WTC11 (cell line): Measurements from ENCODE around the gene NFIX. TPM values are rescaled to one million over a fixed set of nuclear protein-coding genes. Genes with fewer than 3 reads are reported as not detected.

ENCODE experiments used
- ATAC-seq: fragments of 200-7000 bp; cut with Tn5 transposase; 2 replicates; pipeline ENCODE4 v1.10.0; 2021; ENCODE audit warnings: mild to moderate bottlenecking, moderate library complexity
- CTCF ChIA-PET: fragments of 300-600 bp; sonication (Branson Sonifier 250); formaldehyde crosslinking; loops from one replicate; lab custom pipeline; 2021; ENCODE audit warnings: antibody characterized with exemption; lab: Charles Lee
- POLR2A ChIA-PET: fragments of 350-600 bp; sonication (Branson Sonifier 250); formaldehyde crosslinking; loops from one replicate; lab custom pipeline; 2021; ENCODE audit warnings: antibody characterized with exemption; lab: Charles Lee
- DNase-seq: peaks from one replicate; pipeline ENCODE4 v3.0.0; 2021; ENCODE audit warnings: low spot score
- H3K27ac Mint-ChIP-seq: 2 replicates; pipeline ENCODE4 v1.8.0; 2021; ENCODE audit warnings: mixed read lengths
- H3K27me3 Mint-ChIP-seq: 2 replicates; pipeline ENCODE4 v1.8.0; 2021; ENCODE audit warnings: low read depth, mild to moderate bottlenecking, moderate library complexity, mixed read lengths
- H3K36me3 Mint-ChIP-seq: 2 replicates; pipeline ENCODE4 v1.8.0; 2021; ENCODE audit warnings: mixed read lengths
- H3K4me1 Mint-ChIP-seq: 2 replicates; pipeline ENCODE4 v1.8.0; 2022; ENCODE audit warnings: mixed read lengths
- H3K4me3 Mint-ChIP-seq: 2 replicates; pipeline ENCODE4 v1.8.0; 2021; ENCODE audit warnings: mild to moderate bottlenecking, moderate library complexity, mixed read lengths
- H3K9me3 Mint-ChIP-seq: 2 replicates; pipeline ENCODE4 v1.8.0; 2021; ENCODE audit warnings: mixed read lengths
- CREM ChIP-seq: sonication (generic); formaldehyde crosslinking; IDR thresholded peaks from 2 replicates; pipeline ENCODE4 v1.8.1; 2022; ENCODE audit warnings: mild to moderate bottlenecking, missing genetic modification reagents, moderate library complexity
- FOXK1 ChIP-seq: sonication (generic); formaldehyde crosslinking; IDR thresholded peaks from 2 replicates; pipeline ENCODE4 v1.8.0; 2022; ENCODE audit warnings: mild to moderate bottlenecking, moderate library complexity, missing genetic modification reagents
- IRF2 ChIP-seq: sonication (generic); formaldehyde crosslinking; IDR thresholded peaks from 2 replicates; pipeline ENCODE4 v1.8.0; 2022; ENCODE audit warnings: low read depth, missing genetic modification reagents, borderline replicate concordance
- KAT7 ChIP-seq: sonication (generic); formaldehyde crosslinking; IDR thresholded peaks from 2 replicates; pipeline ENCODE4 v1.8.1; 2023; ENCODE audit warnings: missing genetic modification reagents, mild to moderate bottlenecking, borderline replicate concordance
- NFE2L1 ChIP-seq: sonication (generic); formaldehyde crosslinking; IDR thresholded peaks from 2 replicates; pipeline ENCODE4 v1.8.1; 2023; ENCODE audit warnings: missing genetic modification reagents
- RELA ChIP-seq: sonication (generic); formaldehyde crosslinking; IDR thresholded peaks from 2 replicates; pipeline ENCODE4 v1.8.1; 2022; ENCODE audit warnings: missing genetic modification reagents, mild to moderate bottlenecking, borderline replicate concordance
- SOX15 ChIP-seq: fragments of 250-450 bp; sonication (Bioruptor Pico); IDR thresholded peaks from 2 replicates; pipeline ENCODE4 v1.9.0; 2021; ENCODE audit warnings: mild to moderate bottlenecking
- ZNF138 ChIP-seq: sonication (generic); formaldehyde crosslinking; conservative IDR thresholded peaks from 2 replicates; pipeline ENCODE4 v1.8.1; 2022; ENCODE audit warnings: mild to moderate bottlenecking, moderate library complexity, missing genetic modification reagents
- total RNA-seq: library from RNA; stranded (reverse); gene quantifications from 3 replicates; pipeline ENCODE4 v1.2.3, GENCODE V29; 2021
- TF ChIP-seq, protein P1 (sequence below): fragments of 250-450 bp; sonication (Bioruptor Pico); IDR thresholded peaks from 2 replicates; pipeline ENCODE4 v1.9.0; 2021; ENCODE audit warnings: mild to moderate bottlenecking
- TF ChIP-seq, protein P2 (sequence below): sonication (generic); formaldehyde crosslinking; IDR thresholded peaks from 2 replicates; pipeline ENCODE4 v1.8.1; 2023; ENCODE audit warnings: mild to moderate bottlenecking, missing genetic modification reagents, borderline replicate concordance
- TF ChIP-seq, protein P3 (sequence below): sonication (generic); formaldehyde crosslinking; IDR thresholded peaks from 2 replicates; pipeline ENCODE4 v1.8.0; 2023; ENCODE audit warnings: missing genetic modification reagents
- TF ChIP-seq, protein P4 (sequence below): sonication (generic); formaldehyde crosslinking; IDR thresholded peaks from 2 replicates; pipeline ENCODE4 v1.8.0; 2023; ENCODE audit warnings: missing genetic modification reagents, mild to moderate bottlenecking, borderline replicate concordance
- TF ChIP-seq, protein P5 (sequence below): fragments of 200-600 bp; IDR thresholded peaks from 2 replicates; pipeline ENCODE4 v1.8.0; 2022; ENCODE audit warnings: antibody characterized with exemption

The NFIX gene
- total RNA-seq, 1 experiment from 2014 or later, result 1.4 TPM

DNA sequence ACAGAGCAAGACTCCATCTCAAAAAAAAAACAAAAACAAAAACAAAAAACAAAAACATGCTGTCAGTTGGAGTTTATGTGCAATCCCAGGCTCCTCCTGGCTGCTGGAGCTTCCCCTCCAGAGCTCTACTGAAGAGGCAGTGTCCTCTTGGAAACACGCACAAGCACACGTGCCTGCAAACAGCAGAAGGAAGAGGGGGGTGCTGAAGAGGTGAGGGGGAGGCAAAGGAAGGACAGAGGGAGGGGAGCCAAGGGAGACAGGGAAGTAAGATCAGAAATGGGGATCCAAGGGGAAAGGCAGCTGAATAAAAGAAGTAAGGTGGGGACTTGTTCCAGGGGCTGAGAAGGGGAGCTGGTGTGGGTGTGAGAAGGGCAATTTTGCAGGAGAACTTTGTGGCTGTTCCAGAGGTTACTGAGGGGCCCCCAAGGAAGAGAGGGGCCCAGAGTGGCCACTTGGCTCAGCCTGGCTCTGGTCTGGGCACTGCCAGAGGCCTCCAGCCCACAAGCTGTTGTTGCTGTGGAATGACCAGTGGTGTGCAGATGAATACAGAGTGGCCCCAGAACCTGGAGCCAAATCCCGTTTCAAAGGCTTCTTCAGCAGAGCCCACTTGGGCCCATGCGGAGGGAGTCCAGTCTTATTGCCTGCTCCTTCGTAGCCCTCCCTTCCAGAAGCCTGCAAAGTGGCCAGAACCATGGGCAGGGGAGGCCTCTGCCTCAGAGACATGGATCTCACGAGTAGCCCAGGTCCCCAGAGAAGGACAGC lies 73.0 kb downstream of the NFIX start (continued):
- TF ChIP-seq, protein P1, sequence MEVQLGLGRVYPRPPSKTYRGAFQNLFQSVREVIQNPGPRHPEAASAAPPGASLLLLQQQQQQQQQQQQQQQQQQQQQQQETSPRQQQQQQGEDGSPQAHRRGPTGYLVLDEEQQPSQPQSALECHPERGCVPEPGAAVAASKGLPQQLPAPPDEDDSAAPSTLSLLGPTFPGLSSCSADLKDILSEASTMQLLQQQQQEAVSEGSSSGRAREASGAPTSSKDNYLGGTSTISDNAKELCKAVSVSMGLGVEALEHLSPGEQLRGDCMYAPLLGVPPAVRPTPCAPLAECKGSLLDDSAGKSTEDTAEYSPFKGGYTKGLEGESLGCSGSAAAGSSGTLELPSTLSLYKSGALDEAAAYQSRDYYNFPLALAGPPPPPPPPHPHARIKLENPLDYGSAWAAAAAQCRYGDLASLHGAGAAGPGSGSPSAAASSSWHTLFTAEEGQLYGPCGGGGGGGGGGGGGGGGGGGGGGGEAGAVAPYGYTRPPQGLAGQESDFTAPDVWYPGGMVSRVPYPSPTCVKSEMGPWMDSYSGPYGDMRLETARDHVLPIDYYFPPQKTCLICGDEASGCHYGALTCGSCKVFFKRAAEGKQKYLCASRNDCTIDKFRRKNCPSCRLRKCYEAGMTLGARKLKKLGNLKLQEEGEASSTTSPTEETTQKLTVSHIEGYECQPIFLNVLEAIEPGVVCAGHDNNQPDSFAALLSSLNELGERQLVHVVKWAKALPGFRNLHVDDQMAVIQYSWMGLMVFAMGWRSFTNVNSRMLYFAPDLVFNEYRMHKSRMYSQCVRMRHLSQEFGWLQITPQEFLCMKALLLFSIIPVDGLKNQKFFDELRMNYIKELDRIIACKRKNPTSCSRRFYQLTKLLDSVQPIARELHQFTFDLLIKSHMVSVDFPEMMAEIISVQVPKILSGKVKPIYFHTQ (CRISPR knock-in tag), result no peak
- TF ChIP-seq IRF2 (CRISPR knock-in tag), result no peak
- no peak for TF ChIP-seq NFE2L1 (CRISPR knock-in tag)

DNA sequence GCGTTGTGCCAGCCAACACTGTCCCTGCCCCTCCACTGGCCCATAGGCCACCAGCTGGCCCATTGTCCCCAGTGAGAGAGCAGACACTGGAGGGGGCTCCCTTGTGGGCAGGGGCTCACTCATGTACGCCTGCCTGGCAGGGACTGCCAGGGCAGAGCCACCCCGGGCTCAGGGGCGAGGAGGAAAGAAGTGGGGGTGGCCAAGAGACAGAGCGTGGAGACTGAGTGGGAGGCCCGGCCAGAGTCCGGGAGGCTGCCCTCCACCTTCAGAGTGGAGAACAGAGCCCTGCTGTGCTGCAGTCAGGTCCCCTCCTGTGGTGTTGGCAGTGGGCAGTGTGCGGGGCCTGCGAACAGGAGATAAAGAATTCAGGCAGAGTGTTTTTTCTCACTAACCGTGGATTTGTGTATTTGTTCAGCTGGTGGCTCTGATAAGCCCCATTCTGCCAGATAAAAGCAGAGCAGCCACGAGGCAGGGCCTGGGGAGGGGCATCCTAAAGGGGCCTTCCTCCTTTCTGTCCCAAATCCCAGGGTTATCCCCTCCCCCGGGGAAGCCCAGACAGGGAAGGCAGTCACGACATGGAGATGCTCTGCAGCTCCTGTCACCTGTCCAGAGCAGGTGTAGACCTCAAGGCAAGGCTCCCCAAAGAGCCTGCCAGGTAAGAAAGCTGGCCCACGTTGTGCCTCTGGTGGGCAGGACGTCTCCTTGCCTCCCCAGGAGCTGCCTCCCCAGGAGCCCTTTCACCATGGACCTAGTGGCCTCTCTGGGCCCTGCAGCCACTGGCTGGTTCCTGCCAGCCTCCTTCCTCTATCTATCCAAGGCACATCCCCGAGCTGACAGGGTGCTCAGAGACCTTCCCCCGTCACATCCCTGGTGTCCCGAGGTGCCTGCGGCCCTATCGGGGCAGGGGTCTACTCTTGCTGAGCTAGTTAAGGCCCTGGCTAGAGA lies 74.4 kb downstream of the NFIX start:
- Mint-ChIP-seq H3K4me1 (no peaks in the 10 kb centered on the region), H3K4me3 (no peak overlapping the region), H3K27ac (no peak overlapping the region), H3K27me3 (peaks cover 6% of the 10 kb centered on the region), H3K36me3 (no peaks in the 10 kb centered on the region), H3K9me3 (no peaks in the 10 kb centered on the region)
- peak; percentile 34 for ATAC-seq
- CTCF ChIA-PET, result interaction anchor here (0.7 to 20.5 kb wide), 13 partner anchors 8 to 104 kb away, joined by 3 to 294 read pairs (median 4); no protein-coding TSS in a partner anchor
- TF ChIP-seq FOXK1 (CRISPR knock-in tag) (no peak), SOX15 (CRISPR knock-in tag) (no peak), RELA (CRISPR knock-in tag) (no peak), KAT7 (CRISPR knock-in tag) (no peak), ZNF138 (no peak)
- TF ChIP-seq, protein P2, sequence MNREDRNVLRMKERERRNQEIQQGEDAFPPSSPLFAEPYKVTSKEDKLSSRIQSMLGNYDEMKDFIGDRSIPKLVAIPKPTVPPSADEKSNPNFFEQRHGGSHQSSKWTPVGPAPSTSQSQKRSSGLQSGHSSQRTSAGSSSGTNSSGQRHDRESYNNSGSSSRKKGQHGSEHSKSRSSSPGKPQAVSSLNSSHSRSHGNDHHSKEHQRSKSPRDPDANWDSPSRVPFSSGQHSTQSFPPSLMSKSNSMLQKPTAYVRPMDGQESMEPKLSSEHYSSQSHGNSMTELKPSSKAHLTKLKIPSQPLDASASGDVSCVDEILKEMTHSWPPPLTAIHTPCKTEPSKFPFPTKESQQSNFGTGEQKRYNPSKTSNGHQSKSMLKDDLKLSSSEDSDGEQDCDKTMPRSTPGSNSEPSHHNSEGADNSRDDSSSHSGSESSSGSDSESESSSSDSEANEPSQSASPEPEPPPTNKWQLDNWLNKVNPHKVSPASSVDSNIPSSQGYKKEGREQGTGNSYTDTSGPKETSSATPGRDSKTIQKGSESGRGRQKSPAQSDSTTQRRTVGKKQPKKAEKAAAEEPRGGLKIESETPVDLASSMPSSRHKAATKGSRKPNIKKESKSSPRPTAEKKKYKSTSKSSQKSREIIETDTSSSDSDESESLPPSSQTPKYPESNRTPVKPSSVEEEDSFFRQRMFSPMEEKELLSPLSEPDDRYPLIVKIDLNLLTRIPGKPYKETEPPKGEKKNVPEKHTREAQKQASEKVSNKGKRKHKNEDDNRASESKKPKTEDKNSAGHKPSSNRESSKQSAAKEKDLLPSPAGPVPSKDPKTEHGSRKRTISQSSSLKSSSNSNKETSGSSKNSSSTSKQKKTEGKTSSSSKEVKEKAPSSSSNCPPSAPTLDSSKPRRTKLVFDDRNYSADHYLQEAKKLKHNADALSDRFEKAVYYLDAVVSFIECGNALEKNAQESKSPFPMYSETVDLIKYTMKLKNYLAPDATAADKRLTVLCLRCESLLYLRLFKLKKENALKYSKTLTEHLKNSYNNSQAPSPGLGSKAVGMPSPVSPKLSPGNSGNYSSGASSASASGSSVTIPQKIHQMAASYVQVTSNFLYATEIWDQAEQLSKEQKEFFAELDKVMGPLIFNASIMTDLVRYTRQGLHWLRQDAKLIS, result no peak
- TF ChIP-seq, protein P3, sequence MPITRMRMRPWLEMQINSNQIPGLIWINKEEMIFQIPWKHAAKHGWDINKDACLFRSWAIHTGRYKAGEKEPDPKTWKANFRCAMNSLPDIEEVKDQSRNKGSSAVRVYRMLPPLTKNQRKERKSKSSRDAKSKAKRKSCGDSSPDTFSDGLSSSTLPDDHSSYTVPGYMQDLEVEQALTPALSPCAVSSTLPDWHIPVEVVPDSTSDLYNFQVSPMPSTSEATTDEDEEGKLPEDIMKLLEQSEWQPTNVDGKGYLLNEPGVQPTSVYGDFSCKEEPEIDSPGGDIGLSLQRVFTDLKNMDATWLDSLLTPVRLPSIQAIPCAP, result no peak
- POLR2A ChIA-PET, result interaction anchor here (0.6 kb wide), 1 partner anchor 175 kb away, joined by 3 read pairs; no protein-coding TSS in a partner anchor
- no peak for DNase-seq

DNA sequence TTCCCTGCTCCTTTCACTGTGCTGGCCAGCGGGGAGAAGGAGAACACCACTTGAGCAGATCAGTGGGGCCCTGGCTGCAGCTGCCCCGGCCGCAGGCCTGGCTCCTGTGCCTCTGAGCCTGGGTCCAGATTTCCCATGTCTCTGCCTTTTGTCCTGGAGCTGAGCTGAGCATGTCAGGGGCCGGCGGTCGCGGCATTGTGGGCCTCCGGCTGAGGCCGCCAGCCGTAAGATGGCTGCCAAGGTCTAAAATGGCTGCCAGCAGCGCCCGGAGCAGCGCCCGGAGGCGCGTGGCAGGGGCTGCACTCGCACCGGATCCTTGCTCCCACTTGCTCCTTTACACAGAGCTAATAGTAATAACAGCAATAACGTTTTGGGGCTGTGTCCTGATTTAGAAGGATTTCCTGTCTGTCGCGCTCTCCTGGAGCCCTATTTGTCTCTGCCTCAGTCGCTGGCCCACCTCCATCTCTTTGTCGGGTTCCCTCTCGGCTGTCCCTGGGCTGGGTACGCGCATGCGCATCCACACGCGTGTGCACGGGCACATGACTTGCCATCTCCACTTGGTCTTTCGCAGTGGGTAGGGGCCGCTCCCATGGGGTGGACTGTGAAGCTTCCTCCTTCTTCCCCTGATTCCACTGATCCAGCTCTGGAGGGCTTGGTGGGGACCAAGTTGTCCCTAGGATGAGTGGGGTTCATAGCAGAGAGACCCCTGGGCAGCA lies 75.3 kb downstream of the NFIX start:
- peaks cover 13% of the 10 kb centered on the region for H3K27me3 Mint-ChIP-seq
- ChIA-PET CTCF (interaction anchor here (0.7 to 20.5 kb wide), 11 partner anchors 8 to 105 kb away, joined by 3 to 294 read pairs (median 4); no protein-coding TSS in a partner anchor), POLR2A (interaction anchor here (0.6 kb wide), 1 partner anchor 176 kb away, joined by 3 read pairs; no protein-coding TSS in a partner anchor)
- no peaks in the 10 kb centered on the region for H3K36me3 Mint-ChIP-seq
- ATAC-seq (no peak), DNase-seq (no peak)
- no peak overlapping the region for H3K27ac Mint-ChIP-seq
- no peaks in the 10 kb centered on the region for H3K4me1 Mint-ChIP-seq
- no peaks in the 10 kb centered on the region for H3K9me3 Mint-ChIP-seq
- H3K4me3 Mint-ChIP-seq, result no peak overlapping the region
- TF ChIP-seq, protein P4, sequence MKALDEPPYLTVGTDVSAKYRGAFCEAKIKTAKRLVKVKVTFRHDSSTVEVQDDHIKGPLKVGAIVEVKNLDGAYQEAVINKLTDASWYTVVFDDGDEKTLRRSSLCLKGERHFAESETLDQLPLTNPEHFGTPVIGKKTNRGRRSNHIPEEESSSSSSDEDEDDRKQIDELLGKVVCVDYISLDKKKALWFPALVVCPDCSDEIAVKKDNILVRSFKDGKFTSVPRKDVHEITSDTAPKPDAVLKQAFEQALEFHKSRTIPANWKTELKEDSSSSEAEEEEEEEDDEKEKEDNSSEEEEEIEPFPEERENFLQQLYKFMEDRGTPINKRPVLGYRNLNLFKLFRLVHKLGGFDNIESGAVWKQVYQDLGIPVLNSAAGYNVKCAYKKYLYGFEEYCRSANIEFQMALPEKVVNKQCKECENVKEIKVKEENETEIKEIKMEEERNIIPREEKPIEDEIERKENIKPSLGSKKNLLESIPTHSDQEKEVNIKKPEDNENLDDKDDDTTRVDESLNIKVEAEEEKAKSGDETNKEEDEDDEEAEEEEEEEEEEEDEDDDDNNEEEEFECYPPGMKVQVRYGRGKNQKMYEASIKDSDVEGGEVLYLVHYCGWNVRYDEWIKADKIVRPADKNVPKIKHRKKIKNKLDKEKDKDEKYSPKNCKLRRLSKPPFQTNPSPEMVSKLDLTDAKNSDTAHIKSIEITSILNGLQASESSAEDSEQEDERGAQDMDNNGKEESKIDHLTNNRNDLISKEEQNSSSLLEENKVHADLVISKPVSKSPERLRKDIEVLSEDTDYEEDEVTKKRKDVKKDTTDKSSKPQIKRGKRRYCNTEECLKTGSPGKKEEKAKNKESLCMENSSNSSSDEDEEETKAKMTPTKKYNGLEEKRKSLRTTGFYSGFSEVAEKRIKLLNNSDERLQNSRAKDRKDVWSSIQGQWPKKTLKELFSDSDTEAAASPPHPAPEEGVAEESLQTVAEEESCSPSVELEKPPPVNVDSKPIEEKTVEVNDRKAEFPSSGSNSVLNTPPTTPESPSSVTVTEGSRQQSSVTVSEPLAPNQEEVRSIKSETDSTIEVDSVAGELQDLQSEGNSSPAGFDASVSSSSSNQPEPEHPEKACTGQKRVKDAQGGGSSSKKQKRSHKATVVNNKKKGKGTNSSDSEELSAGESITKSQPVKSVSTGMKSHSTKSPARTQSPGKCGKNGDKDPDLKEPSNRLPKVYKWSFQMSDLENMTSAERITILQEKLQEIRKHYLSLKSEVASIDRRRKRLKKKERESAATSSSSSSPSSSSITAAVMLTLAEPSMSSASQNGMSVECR (CRISPR knock-in tag), result no peak
- TF ChIP-seq CREM (CRISPR knock-in tag), result no peak
- TF ChIP-seq, protein P5, sequence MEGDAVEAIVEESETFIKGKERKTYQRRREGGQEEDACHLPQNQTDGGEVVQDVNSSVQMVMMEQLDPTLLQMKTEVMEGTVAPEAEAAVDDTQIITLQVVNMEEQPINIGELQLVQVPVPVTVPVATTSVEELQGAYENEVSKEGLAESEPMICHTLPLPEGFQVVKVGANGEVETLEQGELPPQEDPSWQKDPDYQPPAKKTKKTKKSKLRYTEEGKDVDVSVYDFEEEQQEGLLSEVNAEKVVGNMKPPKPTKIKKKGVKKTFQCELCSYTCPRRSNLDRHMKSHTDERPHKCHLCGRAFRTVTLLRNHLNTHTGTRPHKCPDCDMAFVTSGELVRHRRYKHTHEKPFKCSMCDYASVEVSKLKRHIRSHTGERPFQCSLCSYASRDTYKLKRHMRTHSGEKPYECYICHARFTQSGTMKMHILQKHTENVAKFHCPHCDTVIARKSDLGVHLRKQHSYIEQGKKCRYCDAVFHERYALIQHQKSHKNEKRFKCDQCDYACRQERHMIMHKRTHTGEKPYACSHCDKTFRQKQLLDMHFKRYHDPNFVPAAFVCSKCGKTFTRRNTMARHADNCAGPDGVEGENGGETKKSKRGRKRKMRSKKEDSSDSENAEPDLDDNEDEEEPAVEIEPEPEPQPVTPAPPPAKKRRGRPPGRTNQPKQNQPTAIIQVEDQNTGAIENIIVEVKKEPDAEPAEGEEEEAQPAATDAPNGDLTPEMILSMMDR, result no peak
